ENCODE measurements around the gene NPDC1.

GRCh38 chr9:137084526-137084925 is 38.5 kb upstream of the NPDC1 start:
- TF ChIP-seq, protein P1, sequence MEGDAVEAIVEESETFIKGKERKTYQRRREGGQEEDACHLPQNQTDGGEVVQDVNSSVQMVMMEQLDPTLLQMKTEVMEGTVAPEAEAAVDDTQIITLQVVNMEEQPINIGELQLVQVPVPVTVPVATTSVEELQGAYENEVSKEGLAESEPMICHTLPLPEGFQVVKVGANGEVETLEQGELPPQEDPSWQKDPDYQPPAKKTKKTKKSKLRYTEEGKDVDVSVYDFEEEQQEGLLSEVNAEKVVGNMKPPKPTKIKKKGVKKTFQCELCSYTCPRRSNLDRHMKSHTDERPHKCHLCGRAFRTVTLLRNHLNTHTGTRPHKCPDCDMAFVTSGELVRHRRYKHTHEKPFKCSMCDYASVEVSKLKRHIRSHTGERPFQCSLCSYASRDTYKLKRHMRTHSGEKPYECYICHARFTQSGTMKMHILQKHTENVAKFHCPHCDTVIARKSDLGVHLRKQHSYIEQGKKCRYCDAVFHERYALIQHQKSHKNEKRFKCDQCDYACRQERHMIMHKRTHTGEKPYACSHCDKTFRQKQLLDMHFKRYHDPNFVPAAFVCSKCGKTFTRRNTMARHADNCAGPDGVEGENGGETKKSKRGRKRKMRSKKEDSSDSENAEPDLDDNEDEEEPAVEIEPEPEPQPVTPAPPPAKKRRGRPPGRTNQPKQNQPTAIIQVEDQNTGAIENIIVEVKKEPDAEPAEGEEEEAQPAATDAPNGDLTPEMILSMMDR (IDR thresholded peaks at IDR 0.05; ENCODE audit: low read length) = no peak
- no peak for TF ChIP-seq EZH2 (optimal IDR thresholded peaks at IDR 0.05; ENCODE audit: low read depth, low read length)
